HCT116 (cell line): ENCODE data around the gene GIMD1. TPM values are rescaled to one million over a fixed set of nuclear protein-coding genes. Genes with fewer than 3 reads are reported as not detected.

Experiments
- ATAC-seq: fragments of 200-7000 bp; cut with Tn5 transposase; 2 replicates; pipeline ENCODE4 v1.9.1; 2020; ENCODE audit warnings: mild to moderate bottlenecking, moderate library complexity
- BruUV-seq: library from RNA; stranded (reverse); fragments of 400-500 nt; replicated peaks from 2 replicates; lab custom pipeline; 2021; lab: Mats Ljungman, UMichigan
- CTCF ChIA-PET: fragments of 300-600 bp; sonication (Branson Sonifier 250); formaldehyde crosslinking; loops from one replicate; lab custom pipeline; 2021; ENCODE audit warnings: antibody characterized with exemption; lab: Charles Lee
- POLR2A ChIA-PET: fragments of 300-600, 350-600 bp; sonication (Branson Sonifier 250); formaldehyde crosslinking; loops from one replicate; lab custom pipeline; 2021; ENCODE audit warnings: antibody characterized with exemption; lab: Charles Lee
- RAD21 ChIA-PET, 2 experiments: fragments of 300-600 bp; sonication (Branson Sonifier 250); formaldehyde crosslinking; loops; one replicate each; lab custom pipeline; 2023; ENCODE audit warnings: low total read pairs in 2 of 2; ENCODE audit not compliant: uncharacterized antibody in 2 of 2, unreplicated experiment in 2 of 2, low non-redundant PET in 1 of 2; lab: Charles Lee
- DNase-seq: peaks from one replicate; pipeline ENCODE4 v3.0.0-alpha.2; 2010; ENCODE audit warnings: low read depth, low spot score
- H2AFZ ChIP-seq: fragments of 200-600 bp; shearing (Covaris generic), sonication (generic); 2 replicates; pipeline ENCODE4 v1.6.1; 2017; ENCODE audit warnings: low read depth, mixed run types, mixed read lengths, antibody characterized with exemption, low read length; ENCODE audit not compliant: poor library complexity, severe bottlenecking
- H3K27ac ChIP-seq: 2 replicates; pipeline ENCODE4 v1.5.1; 2012; ENCODE audit warnings: low read depth, low read length
- H3K27me3 ChIP-seq: fragments of 200-600 bp; sonication (generic); 2 replicates; pipeline ENCODE4 v1.6.1; 2016; ENCODE audit warnings: mixed run types, low read length, mixed read lengths; ENCODE audit not compliant: insufficient read depth
- H3K36me3 ChIP-seq, 2 experiments: fragments of 200-500 bp in 1 of 2; fragments of 200-600 bp in 1 of 2; sonication (Bioruptor generic) in 1 of 2; sonication (generic) in 1 of 2; 2 replicates each; pipeline versions ENCODE4 v1.5.1 to v1.6.1; 2014 to 2016; ENCODE audit warnings: low read length in 2 of 2, inconsistent platforms in 1 of 2, mixed read lengths in 1 of 2, mixed run types in 1 of 2; ENCODE audit not compliant: insufficient read depth in 2 of 2, control insufficient read depth in 1 of 2
- H3K4me1 ChIP-seq, 2 experiments: fragments of 200-600 bp in 1 of 2; sonication (generic) in 1 of 2; 2 replicates each; pipeline versions ENCODE4 v1.5.1 to v1.6.1; 2012 to 2017; ENCODE audit warnings: low read length in 2 of 2, inconsistent platforms in 1 of 2, mild to moderate bottlenecking in 1 of 2, mixed read lengths in 1 of 2, mixed run types in 1 of 2, moderate library complexity in 1 of 2; ENCODE audit not compliant: insufficient read depth in 2 of 2, control insufficient read depth in 1 of 2
- H3K4me2 ChIP-seq: fragments of 200-600 bp; sonication (generic); 2 replicates; pipeline ENCODE4 v1.6.1; 2017; ENCODE audit warnings: mixed run types, low read length, mixed read lengths
- H3K4me3 ChIP-seq, 2 experiments: fragments of 200-600 bp in 1 of 2; sonication (generic) in 1 of 2; replicated peaks in 1 of 2; 2 replicates each; pipeline ENCODE4 v1.5.1; 2011 to 2016; ENCODE audit warnings: low read length in 2 of 2, control low read depth in 1 of 2, low read depth in 1 of 2, mild to moderate bottlenecking in 1 of 2, mixed read lengths in 1 of 2, mixed run types in 1 of 2
- H3K79me2 ChIP-seq: fragments of 200-600 bp; sonication (generic); 2 replicates; pipeline ENCODE4 v1.6.1; 2017; ENCODE audit warnings: mild to moderate bottlenecking, mixed run types, low read length, moderate library complexity, mixed read lengths; ENCODE audit not compliant: insufficient read depth
- H3K9ac ChIP-seq: fragments of 200-600 bp; sonication (generic); 2 replicates; pipeline ENCODE4 v1.6.1; 2016; ENCODE audit warnings: low read length, mixed read lengths
- H3K9me2 ChIP-seq: fragments of 200-600 bp; sonication (generic), shearing (Covaris generic); 2 replicates; pipeline ENCODE4 v1.6.1; 2017; ENCODE audit warnings: mixed run types, mild to moderate bottlenecking, moderate library complexity; ENCODE audit not compliant: insufficient read depth
- H3K9me3 ChIP-seq, 2 experiments: fragments of 200-500 bp in 1 of 2; fragments of 200-600 bp in 1 of 2; sonication (Bioruptor generic) in 1 of 2; sonication (generic) in 1 of 2; 2 replicates each; pipeline ENCODE4 v1.6.1; 2014 to 2017; ENCODE audit warnings: low read length in 2 of 2, mixed read lengths in 2 of 2, inconsistent platforms in 1 of 2, low read depth in 1 of 2, mild to moderate bottlenecking in 1 of 2, mixed run types in 1 of 2, moderate library complexity in 1 of 2; ENCODE audit not compliant: control insufficient read depth in 1 of 2, insufficient read depth in 1 of 2
- H4K20me1 ChIP-seq: fragments of 200-600 bp; sonication (generic), shearing (Covaris generic); 2 replicates; pipeline ENCODE4 v1.6.1; 2017; ENCODE audit warnings: mixed run types, mild to moderate bottlenecking, moderate library complexity; ENCODE audit not compliant: insufficient read depth
- EGR1 ChIP-seq: IDR thresholded peaks from 2 replicates; pipeline ENCODE4 v1.6.1; 2012; ENCODE audit warnings: low read depth
- ELF1 ChIP-seq: IDR thresholded peaks from 2 replicates; pipeline ENCODE4 v1.6.1; 2012; ENCODE audit warnings: low read depth, borderline replicate concordance
- ZFX ChIP-seq: fragments of 450-650 bp; IDR thresholded peaks from 2 replicates; pipeline ENCODE4 v1.6.1; 2017
- ZNF274 ChIP-seq: fragments of 200-500 bp; sonication (Bioruptor generic); IDR thresholded peaks from 2 replicates; pipeline ENCODE4 v1.6.1; 2014; ENCODE audit warnings: mild to moderate bottlenecking, low read depth, low read length, inconsistent platforms
- intact Hi-C: fragments of 100-400 bp; cut with micrococcal nuclease; formaldehyde crosslinking; loops from 2 replicates; pipeline ENCODE4 v1.10.0; 2022
- total RNA-seq: library from RNA; stranded (reverse); gene quantifications from one replicate; pipeline ENCODE4 v1.2.1, GENCODE V29; 2021; ENCODE audit not compliant: unreplicated experiment
- TF ChIP-seq, protein P1 (sequence below), 3 experiments: fragments of 200-600 bp in 1 of 3; sonication (generic) in 1 of 3; IDR thresholded peaks in 2 of 3; conservative IDR thresholded peaks in 1 of 3; 2 replicates each; pipeline ENCODE4 v1.5.1; 2012 to 2017; ENCODE audit warnings: low read depth in 2 of 3, low read length in 2 of 3, antibody characterized with exemption in 1 of 3, borderline replicate concordance in 1 of 3, control low read depth in 1 of 3, mild to moderate bottlenecking in 1 of 3, mixed read lengths in 1 of 3, mixed run types in 1 of 3, moderate library complexity in 1 of 3; ENCODE audit not compliant: insufficient read depth in 1 of 3
- TF ChIP-seq, protein P2 (sequence below): IDR thresholded peaks from 2 replicates; pipeline ENCODE4 v1.6.1; 2012

GIMD1 gene
- total RNA-seq, 1 experiment from 2014 or later = not detected

DNA sequence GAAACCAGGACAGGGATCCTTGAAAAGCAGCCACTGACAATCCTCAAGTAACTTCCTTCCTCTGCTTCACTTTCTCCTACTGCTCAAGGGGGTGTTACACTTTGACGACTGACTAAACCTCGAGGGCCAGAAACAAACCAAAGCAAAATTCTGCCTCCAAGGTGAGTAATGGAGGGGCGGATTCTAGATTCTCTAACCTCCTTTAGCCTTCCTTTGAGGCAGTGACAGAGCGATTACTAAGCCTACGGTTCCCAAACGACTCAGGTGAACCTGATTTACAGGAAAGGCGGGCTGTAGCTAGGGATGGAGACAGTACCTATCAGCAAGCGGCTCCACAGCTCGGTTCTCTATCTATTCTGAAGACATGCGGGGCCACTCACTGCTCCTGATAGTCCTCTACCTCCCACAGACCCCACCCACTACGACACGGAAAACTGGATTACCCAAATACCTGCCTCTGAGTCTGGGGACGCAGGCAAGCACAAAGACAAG is 53.1 kb downstream of the GIMD1 start (continued):
- TF ChIP-seq, protein P1, sequence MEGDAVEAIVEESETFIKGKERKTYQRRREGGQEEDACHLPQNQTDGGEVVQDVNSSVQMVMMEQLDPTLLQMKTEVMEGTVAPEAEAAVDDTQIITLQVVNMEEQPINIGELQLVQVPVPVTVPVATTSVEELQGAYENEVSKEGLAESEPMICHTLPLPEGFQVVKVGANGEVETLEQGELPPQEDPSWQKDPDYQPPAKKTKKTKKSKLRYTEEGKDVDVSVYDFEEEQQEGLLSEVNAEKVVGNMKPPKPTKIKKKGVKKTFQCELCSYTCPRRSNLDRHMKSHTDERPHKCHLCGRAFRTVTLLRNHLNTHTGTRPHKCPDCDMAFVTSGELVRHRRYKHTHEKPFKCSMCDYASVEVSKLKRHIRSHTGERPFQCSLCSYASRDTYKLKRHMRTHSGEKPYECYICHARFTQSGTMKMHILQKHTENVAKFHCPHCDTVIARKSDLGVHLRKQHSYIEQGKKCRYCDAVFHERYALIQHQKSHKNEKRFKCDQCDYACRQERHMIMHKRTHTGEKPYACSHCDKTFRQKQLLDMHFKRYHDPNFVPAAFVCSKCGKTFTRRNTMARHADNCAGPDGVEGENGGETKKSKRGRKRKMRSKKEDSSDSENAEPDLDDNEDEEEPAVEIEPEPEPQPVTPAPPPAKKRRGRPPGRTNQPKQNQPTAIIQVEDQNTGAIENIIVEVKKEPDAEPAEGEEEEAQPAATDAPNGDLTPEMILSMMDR (IDR thresholded peaks at IDR 0.05 in 2 of 3, conservative IDR thresholded peaks at IDR 0.05 in 1 of 3; ENCODE audit: borderline replicate concordance in 1 of 3, insufficient read depth in 1 of 3, low read depth in 2 of 3, low read length in 2 of 3) = no peak
- no peak for TF ChIP-seq ZFX

DNA sequence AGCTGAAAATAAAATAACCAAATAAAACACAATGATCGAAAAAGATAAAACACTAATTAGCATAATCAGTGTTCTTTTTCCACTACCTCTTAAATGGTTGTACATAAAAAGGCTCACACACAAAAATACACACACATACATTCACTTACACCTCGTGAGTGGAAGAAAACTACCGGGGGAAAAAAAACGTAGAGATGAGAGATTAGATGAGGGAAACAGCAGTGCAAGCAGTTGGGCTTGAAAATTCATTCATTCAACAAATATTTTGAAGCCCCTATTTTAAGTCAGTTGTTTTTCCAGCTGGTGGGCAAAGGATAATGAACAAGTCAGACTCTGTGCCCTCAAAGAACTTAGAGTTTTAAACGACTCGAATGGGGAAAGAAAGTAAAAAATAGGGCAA is 53.6 kb downstream of the GIMD1 start:
- ChIA-PET RAD21 (no interaction called here), POLR2A (interaction anchor here (0.6 to 1.3 kb wide), 2 partner anchors 50 to 199 kb away, joined by 3 read pairs; no protein-coding TSS in a partner anchor), CTCF (no interaction called here)
- H3K36me3 ChIP-seq = no peaks in the 10 kb centered on the region
- intact Hi-C loops = no loop called here
- peak overlapping the region; percentile 87 for H3K9ac ChIP-seq
- H3K9me2 ChIP-seq = no peaks in the 10 kb centered on the region
- DNase-seq (no peak), ATAC-seq (no peak)
- H3K4me1 ChIP-seq = peaks cover 5 to 13% of the 10 kb centered on the region in 2 experiments; a peak in 3 of 4 replicates
- no peaks in the 10 kb centered on the region for H3K27me3 ChIP-seq
- peak overlapping the region; percentile 84 to 88 for H3K4me3 ChIP-seq
- peak overlapping the region; percentile 74; the same call in 1 of the 2 replicates for H3K27ac ChIP-seq
- TF ChIP-seq EGR1 (no peak), ELF1 (no peak), ZNF274 (no peak)
- TF ChIP-seq, protein P2, sequence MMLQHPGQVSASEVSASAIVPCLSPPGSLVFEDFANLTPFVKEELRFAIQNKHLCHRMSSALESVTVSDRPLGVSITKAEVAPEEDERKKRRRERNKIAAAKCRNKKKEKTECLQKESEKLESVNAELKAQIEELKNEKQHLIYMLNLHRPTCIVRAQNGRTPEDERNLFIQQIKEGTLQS = no peak
- H3K4me2 ChIP-seq = peak overlapping the region; percentile 73
- no peak overlapping the region for H2AFZ ChIP-seq
- no TSS peak for BruUV-seq
- no peaks in the 10 kb centered on the region for H4K20me1 ChIP-seq
- H3K9me3 ChIP-seq = no peaks in the 10 kb centered on the region
- H3K79me2 ChIP-seq = peaks cover 84% of the 10 kb centered on the region
